Middle frontal gyrus (tissue), 1 donor: ENCODE data around the gene MPPED2.

Experiments used
- DNase-seq: peaks from one replicate; pipeline ENCODE4 v3.0.0-alpha.2; 2015; ENCODE audit warnings: low spot score; ENCODE audit errors: extremely low spot score

MPPED2 gene

GRCh38 chr11:30422447-30423278, 163.5 kb downstream of the MPPED2 start:
- no peak for DNase-seq

- DNase-seq = no peak
Measured at GRCh38 chr11:30420233-30420787, 165.8 kb downstream of the MPPED2 start.

- DNase-seq = no peak
Measured at GRCh38 chr11:30414806-30415205, 171.3 kb downstream of the MPPED2 start.

GRCh38 chr11:30414244-30414643, 171.9 kb downstream of the MPPED2 start:
- no peak for DNase-seq

- no peak for DNase-seq
Measured at GRCh38 chr11:30412509-30412908, 173.6 kb downstream of the MPPED2 start.

- DNase-seq = no peak
Measured at GRCh38 chr11:30411383-30411782, 174.8 kb downstream of the MPPED2 start.

- DNase-seq = no peak
Measured at GRCh38 chr11:30406978-30407762, 179.0 kb downstream of the MPPED2 start.

GRCh38 chr11:30405385-30405784, 180.8 kb downstream of the MPPED2 start:
- no peak for DNase-seq

- DNase-seq = no peak
Measured at GRCh38 chr11:30404136-30404535, 182.0 kb downstream of the MPPED2 start.

- no peak for DNase-seq
Measured at GRCh38 chr11:30395751-30396150, 190.4 kb downstream of the MPPED2 start.

- no peak for DNase-seq
Measured at GRCh38 chr11:30393012-30393411, 193.1 kb downstream of the MPPED2 start.

GRCh38 chr11:30392221-30392784, 193.8 kb downstream of the MPPED2 start:
- no peak for DNase-seq

- DNase-seq = no peak
Measured at GRCh38 chr11:30388957-30389356, 197.2 kb downstream of the MPPED2 start.

- no peak for DNase-seq
Measured at GRCh38 chr11:30387891-30388861, 198.0 kb downstream of the MPPED2 start.

GRCh38 chr11:30381879-30382278, 204.3 kb downstream of the MPPED2 start:
- DNase-seq = no peak

- DNase-seq = no peak
Measured at GRCh38 chr11:30380846-30381245, 205.3 kb downstream of the MPPED2 start.

GRCh38 chr11:30377347-30377746, 208.8 kb downstream of the MPPED2 start:
- DNase-seq = no peak

GRCh38 chr11:30370164-30370563, 216.0 kb downstream of the MPPED2 start:
- DNase-seq = no peak

- DNase-seq = no peak
Measured at GRCh38 chr11:30368394-30368793, 217.8 kb downstream of the MPPED2 start.

- DNase-seq = no peak
Measured at GRCh38 chr11:30365793-30366517, 220.2 kb downstream of the MPPED2 start.
